K562 (cell line): ENCODE results near the gene SMAD4. TPM values are rescaled to one million over a fixed set of nuclear protein-coding genes. Genes with fewer than 3 reads are reported as not detected.

Experiments
- ATAC-seq: fragments of 200-7000 bp; cut with Tn5 transposase; 3 replicates; pipeline ENCODE4 v1.9.1; 2020; ENCODE audit warnings: moderate library complexity
- BruUV-seq: library from RNA; stranded (reverse); fragments of 400-500 nt; replicated peaks from 2 replicates; lab custom pipeline; 2021; lab: Mats Ljungman, UMichigan
- CTCF ChIA-PET: fragments of 300-600 bp; formaldehyde crosslinking; extraction: SDS; loops from one replicate; lab custom pipeline; 2021; ENCODE audit warnings: low intra/inter-chr PET ratio; lab: Yijun Ruan, JAX
- POLR2A ChIA-PET: fragments of 300-600, 350-650 bp; sonication (Branson Sonifier 250); formaldehyde crosslinking; extraction: SDS; loops from one replicate; lab custom pipeline; 2021; ENCODE audit warnings: antibody characterized with exemption, inconsistent platforms; lab: Yijun Ruan, JAX
- DNase-seq, 4 experiments: peaks; one replicate each; pipeline versions ENCODE4 v3.0.0 to v3.0.0-alpha.2; 2011 to 2018; ENCODE audit warnings: low spot score in 3 of 4, mixed read lengths in 3 of 4; ENCODE audit errors: extremely low read depth in 1 of 4
- FAIRE-seq: peaks from 2 replicates; lab custom pipeline; 2011; peaks lifted over from hg19 to GRCh38; lab: Jason Lieb, UNC
- H2AFZ ChIP-seq: 2 replicates; pipeline ENCODE4 v1.6.0; 2011; ENCODE audit warnings: low read depth, low read length, control low read depth, inconsistent platforms
- H3K27ac ChIP-seq: fragments of 200-600 bp; 3 replicates; pipeline ENCODE4 v1.8.0; 2011; ENCODE audit warnings: low read depth, mild to moderate bottlenecking, control low read depth, inconsistent platforms, low read length, moderate library complexity, mixed read lengths; ENCODE audit errors: extremely low read depth
- H3K27me3 ChIP-seq, 2 experiments: fragments of 300-600 bp in 1 of 2; 2 replicates in 1 of 2; 3 replicates in 1 of 2; pipeline versions ENCODE4 v1.6.0 to v1.8.0; 2011; ENCODE audit warnings: inconsistent platforms in 2 of 2, low read length in 2 of 2, mild to moderate bottlenecking in 1 of 2, mixed read lengths in 1 of 2, moderate library complexity in 1 of 2; ENCODE audit not compliant: control insufficient read depth in 2 of 2, insufficient read depth in 2 of 2
- H3K36me3 ChIP-seq: fragments of 300-600 bp; 3 replicates; pipeline ENCODE4 v1.8.0; 2011; ENCODE audit warnings: mild to moderate bottlenecking, low read length, inconsistent platforms; ENCODE audit not compliant: control insufficient read depth, insufficient read depth
- H3K4me1 ChIP-seq, 2 experiments: fragments of 200-600 bp in 1 of 2; replicated peaks in 1 of 2; 2 replicates in 1 of 2; 3 replicates in 1 of 2; pipeline versions ENCODE4 v1.5.1 to v1.8.0; 2011; ENCODE audit warnings: inconsistent platforms in 2 of 2, low read length in 2 of 2, mild to moderate bottlenecking in 1 of 2, mixed read lengths in 1 of 2, moderate library complexity in 1 of 2; ENCODE audit not compliant: control insufficient read depth in 2 of 2, insufficient read depth in 2 of 2
- H3K4me2 ChIP-seq: 2 replicates; pipeline ENCODE4 v1.6.1; 2011; ENCODE audit warnings: low read length, control low read depth, inconsistent platforms, mixed read lengths; ENCODE audit not compliant: insufficient read depth
- H3K4me3 ChIP-seq: fragments of 200-600 bp; sonication (generic), shearing (Covaris generic); 2 replicates; pipeline ENCODE4 v1.5.1; 2016; ENCODE audit warnings: control low read depth, inconsistent platforms
- H3K79me2 ChIP-seq: fragments of 200-600 bp; 3 replicates; pipeline ENCODE4 v1.8.0; 2011; ENCODE audit warnings: low read length, inconsistent platforms; ENCODE audit not compliant: control insufficient read depth, insufficient read depth
- H3K9ac ChIP-seq, 2 experiments: 2 replicates each; pipeline versions ENCODE4 v1.6.0 to v1.6.1; 2011; ENCODE audit warnings: low read depth in 2 of 2, low read length in 2 of 2, control low read depth in 1 of 2, inconsistent platforms in 1 of 2, mild to moderate bottlenecking in 1 of 2, mixed read lengths in 1 of 2; ENCODE audit not compliant: insufficient read depth in 1 of 2
- H3K9me1 ChIP-seq: one replicate; pipeline ENCODE4 v1.6.0; 2011; ENCODE audit warnings: inconsistent platforms, mild to moderate bottlenecking, low read length, moderate library complexity; ENCODE audit not compliant: control insufficient read depth, insufficient read depth
- H3K9me3 ChIP-seq: replicated peaks from 2 replicates; pipeline ENCODE4 v1.5.1; 2011; ENCODE audit warnings: low read depth, low read length, inconsistent platforms; ENCODE audit not compliant: control insufficient read depth, insufficient read depth
- H4K20me1 ChIP-seq: replicated peaks from 2 replicates; pipeline ENCODE4 v1.6.1; 2011; ENCODE audit warnings: low read length, inconsistent platforms, mixed read lengths; ENCODE audit not compliant: control insufficient read depth, insufficient read depth
- FOXA1 ChIP-seq: fragments of 450-650 bp; IDR thresholded peaks from 2 replicates; pipeline ENCODE4 v1.6.1; 2016; ENCODE audit warnings: mild to moderate bottlenecking, borderline replicate concordance
- FOXJ2 ChIP-seq: fragments of 200-800 bp; sonication (Bioruptor generic); IDR thresholded peaks from 2 replicates; pipeline ENCODE4 v1.6.1; 2016; ENCODE audit warnings: missing genetic modification characterization, missing compliant biosample characterization
- PHF8 ChIP-seq: fragments of 200-600 bp; sonication (generic); IDR thresholded peaks from 2 replicates; pipeline ENCODE4 v1.6.1; 2012; ENCODE audit warnings: mixed run types, mild to moderate bottlenecking, inconsistent platforms, low read length, moderate library complexity, borderline replicate concordance
- POLR2AphosphoS2 ChIP-seq: IDR thresholded peaks from 2 replicates; pipeline ENCODE4 v1.6.1; 2012; ENCODE audit warnings: low read length, improper control_type of control experiment
- SMARCB1 ChIP-seq: IDR thresholded peaks from 2 replicates; pipeline ENCODE4 v1.6.1; 2011; ENCODE audit warnings: improper control_type of control experiment, low read depth; ENCODE audit not compliant: insufficient read length
- ZNF121 ChIP-seq: sonication (generic); formaldehyde crosslinking; conservative IDR thresholded peaks from 2 replicates; pipeline ENCODE4 v1.8.0; 2022; ENCODE audit warnings: missing genetic modification reagents
- WGBS: fragments of 100-300 bp; shearing (Covaris generic); methylation state at CpG from one replicate; pipeline ENCODE4 v1.1.6; 2016; ENCODE audit warnings: low coverage, mixed read lengths; ENCODE audit not compliant: insufficient coverage; ENCODE audit errors: missing lambda C conversion rate; 5-methylcytosine and 5-hydroxymethylcytosine counted together
- in situ Hi-C: fragments of 300-500 bp; cut with MboI; formaldehyde crosslinking; loops from 4 replicates; pipeline ENCODE4 v1.15.0; 2018; ENCODE audit warnings: inconsistent platforms, mixed read lengths
- intact Hi-C: fragments of 100-400 bp; cut with micrococcal nuclease; formaldehyde crosslinking; loops from 2 replicates; pipeline ENCODE4 v1.14.2; 2022
- polyA plus RNA-seq, 8 experiments: library from polyadenylated mRNA; depleted of rRNA in 4 of 8; stranded (reverse) in 5 of 8; unstranded in 3 of 8; fragments of >200 nt; fragmentation: Nextera tagmentation in 2 of 8; fragmentation: Illumina TruSeq in 1 of 8; extraction: Ambion mirVana in 2 of 8; extraction: Trizol in 1 of 8; gene quantifications; 2 replicates each; pipeline versions ENCODE4 v1.2.1 to v1.2.3, GENCODE V29; 2011 to 2014; ENCODE audit warnings: inconsistent platforms in 1 of 8, missing spikeins in 1 of 8
- total RNA-seq, 7 experiments: library from RNA; depleted of rRNA in 6 of 7; stranded (reverse); fragments of >200 nt in 6 of 7; fragmentation: Illumina TruSeq in 2 of 7; extraction: Trizol in 2 of 7; gene quantifications; 2 replicates each; pipeline versions ENCODE4 v1.2.1 to v1.2.3, GENCODE V29; 2011 to 2021; ENCODE audit warnings: low replicate concordance in 1 of 7

The SMAD4 gene
- total and polyA plus RNA-seq, 9 of the 15 experiments (the other 6 are each of a cell fraction or from before 2014, with no cell fraction given), result 5.7 to 55.0 (median 39.4) TPM

DNA sequence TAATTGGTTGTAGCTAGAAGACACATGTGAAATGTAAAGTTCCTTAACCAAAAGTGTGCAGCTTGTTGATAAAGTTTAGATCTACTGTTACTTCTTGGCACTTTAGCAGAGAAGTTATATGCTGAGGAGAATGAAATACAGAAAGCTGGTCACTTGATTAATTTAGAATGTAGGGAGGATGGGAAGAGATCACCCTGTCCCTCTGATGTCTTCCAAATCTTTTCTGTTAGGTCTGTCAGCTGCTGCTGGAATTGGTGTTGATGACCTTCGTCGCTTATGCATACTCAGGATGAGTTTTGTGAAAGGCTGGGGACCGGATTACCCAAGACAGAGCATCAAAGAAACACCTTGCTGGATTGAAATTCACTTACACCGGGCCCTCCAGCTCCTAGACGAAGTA is 48.0 kb downstream of the SMAD4 start:
- no peaks in the 10 kb centered on the region for H3K9me1 ChIP-seq
- H3K27me3 ChIP-seq, result no peaks in the 10 kb centered on the region
- ChIA-PET CTCF (no interaction called here), POLR2A (no interaction called here)
- intact Hi-C loops (no loop called here), in situ Hi-C loops (no loop called here)
- H2AFZ ChIP-seq, result no peak overlapping the region
- DNase-seq (no peak), FAIRE-seq (no peak), ATAC-seq (no peak)
- peaks cover 60% of the 10 kb centered on the region for H3K36me3 ChIP-seq
- no peaks in the 10 kb centered on the region for H3K9me3 ChIP-seq
- no peak overlapping the region for H3K4me2 ChIP-seq
- H3K9ac ChIP-seq, result no peak overlapping the region
- H3K4me1 ChIP-seq, result no peaks in the 10 kb centered on the region
- 100% methylated on average over 5 of the region's 5 CpGs for WGBS
- BruUV-seq, result no TSS peak
- no peaks in the 10 kb centered on the region for H4K20me1 ChIP-seq
- H3K4me3 ChIP-seq, result no peak overlapping the region
- H3K79me2 ChIP-seq, result peaks cover 7% of the 10 kb centered on the region; the same call in 1 of the 3 replicates
- no peak for TF ChIP-seq SMARCB1
- TF ChIP-seq FOXA1, result no peak
- TF ChIP-seq PHF8, result no peak
- no peak for TF ChIP-seq ZNF121 (CRISPR knock-in tag)
- no peak for TF ChIP-seq FOXJ2 (tag)
- TF ChIP-seq POLR2AphosphoS2, result no peak
- H3K27ac ChIP-seq, result no peak overlapping the region
